ENCODE results near the gene VWA8. TPM values are rescaled to one million over a fixed set of nuclear protein-coding genes. Genes with fewer than 3 reads are reported as not detected.

The VWA8 gene
- total and polyA plus RNA-seq, 2 of the 8 experiments (the other 6 are each of a cell fraction or from before 2014, with no cell fraction given): 5.9 to 19.6 TPM

GRCh38 chr13:41707194-41707821 is 253.6 kb downstream of the VWA8 start (continued):
- no peak for TF ChIP-seq CHD7 (IDR thresholded peaks at IDR 0.05; ENCODE audit: insufficient replicate concordance, low read length)
- TF ChIP-seq CHD1 (IDR thresholded peaks at IDR 0.05; ENCODE audit: low read depth, low read length): no peak
- TF ChIP-seq, protein P1, sequence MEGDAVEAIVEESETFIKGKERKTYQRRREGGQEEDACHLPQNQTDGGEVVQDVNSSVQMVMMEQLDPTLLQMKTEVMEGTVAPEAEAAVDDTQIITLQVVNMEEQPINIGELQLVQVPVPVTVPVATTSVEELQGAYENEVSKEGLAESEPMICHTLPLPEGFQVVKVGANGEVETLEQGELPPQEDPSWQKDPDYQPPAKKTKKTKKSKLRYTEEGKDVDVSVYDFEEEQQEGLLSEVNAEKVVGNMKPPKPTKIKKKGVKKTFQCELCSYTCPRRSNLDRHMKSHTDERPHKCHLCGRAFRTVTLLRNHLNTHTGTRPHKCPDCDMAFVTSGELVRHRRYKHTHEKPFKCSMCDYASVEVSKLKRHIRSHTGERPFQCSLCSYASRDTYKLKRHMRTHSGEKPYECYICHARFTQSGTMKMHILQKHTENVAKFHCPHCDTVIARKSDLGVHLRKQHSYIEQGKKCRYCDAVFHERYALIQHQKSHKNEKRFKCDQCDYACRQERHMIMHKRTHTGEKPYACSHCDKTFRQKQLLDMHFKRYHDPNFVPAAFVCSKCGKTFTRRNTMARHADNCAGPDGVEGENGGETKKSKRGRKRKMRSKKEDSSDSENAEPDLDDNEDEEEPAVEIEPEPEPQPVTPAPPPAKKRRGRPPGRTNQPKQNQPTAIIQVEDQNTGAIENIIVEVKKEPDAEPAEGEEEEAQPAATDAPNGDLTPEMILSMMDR (IDR thresholded peaks at IDR 0.05; ENCODE audit: control extremely low read depth in 1 of 3, insufficient read depth in 1 of 3, low read depth in 1 of 3, low read length in 3 of 3): no peak
- no peak for TF ChIP-seq CBX8 (IDR thresholded peaks at IDR 0.05; ENCODE audit: borderline replicate concordance, low read depth, low read length)
- no peak for TF ChIP-seq EP300 (IDR thresholded peaks at IDR 0.05; ENCODE audit: borderline replicate concordance in 1 of 2, low read depth in 2 of 2, low read length in 2 of 2)
- TF ChIP-seq BACH1 (IDR thresholded peaks at IDR 0.05; ENCODE audit: low read length): no peak
- TF ChIP-seq RNF2 (IDR thresholded peaks at IDR 0.05; ENCODE audit: borderline replicate concordance, low read depth, low read length, missing control alignments, poor library complexity, severe bottlenecking): no peak
